Type B pancreatic cell (in vitro differentiated cells): ENCODE results near the gene CYLD. TPM values are rescaled to one million over a fixed set of nuclear protein-coding genes. Genes with fewer than 3 reads are reported as not detected.
A peak's percentile ranks its signal among the peaks of the same experiment; 100 is the strongest.

Source experiments
- DNase-seq: peaks from one replicate; pipeline ENCODE4 v3.0.0; 2021; ENCODE audit warnings: mixed read lengths; ENCODE audit not compliant: unreplicated experiment; ENCODE audit errors: extremely low spot score
- H3K27ac Mint-ChIP-seq: 2 replicates; pipeline ENCODE4 v1.8.0; 2021; ENCODE audit warnings: mild to moderate bottlenecking, mixed read lengths
- H3K27me3 Mint-ChIP-seq: 2 replicates; pipeline ENCODE4 v1.8.0; 2021; ENCODE audit warnings: mixed read lengths
- H3K36me3 Mint-ChIP-seq: 2 replicates; pipeline ENCODE4 v1.8.0; 2021; ENCODE audit warnings: mixed read lengths
- H3K4me1 Mint-ChIP-seq: one replicate; pipeline ENCODE4 v1.8.0; 2021; ENCODE audit warnings: mixed read lengths; ENCODE audit not compliant: unreplicated experiment
- H3K4me3 Mint-ChIP-seq: 2 replicates; pipeline ENCODE4 v1.8.0; 2021; ENCODE audit warnings: mild to moderate bottlenecking, mixed read lengths
- H3K9me3 Mint-ChIP-seq: 2 replicates; pipeline ENCODE4 v1.8.0; 2021; ENCODE audit warnings: mixed read lengths
- CTCF ChIP-seq: fragments of 200-600 bp; sonication (generic); conservative IDR thresholded peaks from 2 replicates; pipeline ENCODE4 v1.5.0; 2021; ENCODE audit warnings: antibody characterized with exemption, mild to moderate bottlenecking
- total RNA-seq: library from RNA; stranded (reverse); gene quantifications from 2 replicates; pipeline ENCODE4 v1.2.1, GENCODE V29; 2021; ENCODE audit warnings: low replicate concordance

Gene CYLD
- total RNA-seq, 1 donor from 2014 or later = 24.9 TPM

GRCh38 chr16:50719401-50720337 lies 22.2 kb upstream of the CYLD start:
- H3K36me3 Mint-ChIP-seq = no peaks in the 10 kb centered on the region
- H3K27me3 Mint-ChIP-seq = no peaks in the 10 kb centered on the region
- peak; percentile 24 for TF ChIP-seq CTCF
- H3K27ac Mint-ChIP-seq = no peak overlapping the region
- no peak for DNase-seq
- H3K9me3 Mint-ChIP-seq = peaks cover 13% of the 10 kb centered on the region
- H3K4me3 Mint-ChIP-seq = no peak overlapping the region
- H3K4me1 Mint-ChIP-seq = peaks cover 28% of the 10 kb centered on the region

- no peak for TF ChIP-seq CTCF
- Mint-ChIP-seq H3K9me3 (peaks cover 13% of the 10 kb centered on the region), H3K27ac (peak overlapping the region; percentile 64), H3K27me3 (no peaks in the 10 kb centered on the region), H3K36me3 (no peaks in the 10 kb centered on the region), H3K4me3 (peak overlapping the region; percentile 27), H3K4me1 (peaks cover 23% of the 10 kb centered on the region)
- DNase-seq = no peak
These were observed 20.1 kb upstream of the CYLD start for GRCh38 chr16:50721549-50722404.

- no peak for TF ChIP-seq CTCF
- H3K4me3 Mint-ChIP-seq = no peak overlapping the region
- no peaks in the 10 kb centered on the region for H3K36me3 Mint-ChIP-seq
- peaks cover 17% of the 10 kb centered on the region for H3K4me1 Mint-ChIP-seq
- H3K27me3 Mint-ChIP-seq = no peaks in the 10 kb centered on the region
- peaks cover 13% of the 10 kb centered on the region for H3K9me3 Mint-ChIP-seq
- no peak overlapping the region for H3K27ac Mint-ChIP-seq
- DNase-seq = no peak
These were observed 19.5 kb upstream of the CYLD start for GRCh38 chr16:50722405-50722737.

- H3K4me1 Mint-ChIP-seq = peaks cover 14% of the 10 kb centered on the region
- no peaks in the 10 kb centered on the region for H3K27me3 Mint-ChIP-seq
- DNase-seq = no peak
- H3K36me3 Mint-ChIP-seq = no peaks in the 10 kb centered on the region
- H3K4me3 Mint-ChIP-seq = no peak overlapping the region
- no peak for TF ChIP-seq CTCF
- no peak overlapping the region for H3K27ac Mint-ChIP-seq
- H3K9me3 Mint-ChIP-seq = peaks cover 13% of the 10 kb centered on the region
These were observed 18.9 kb upstream of the CYLD start for GRCh38 chr16:50722960-50723359.

- peaks cover 4% of the 10 kb centered on the region for H3K4me1 Mint-ChIP-seq
- H3K27ac Mint-ChIP-seq = no peak overlapping the region
- H3K9me3 Mint-ChIP-seq = peaks cover 13% of the 10 kb centered on the region
- no peak for TF ChIP-seq CTCF
- DNase-seq = no peak
- H3K4me3 Mint-ChIP-seq = no peak overlapping the region
- H3K27me3 Mint-ChIP-seq = no peaks in the 10 kb centered on the region
- no peaks in the 10 kb centered on the region for H3K36me3 Mint-ChIP-seq
These were observed 17.6 kb upstream of the CYLD start for GRCh38 chr16:50724306-50724705.
